HG03025 (cell line): ENCODE data around the gene TAS2R16.
"Not testable (repeated sequence)": the region's sequence is repeated elsewhere in the genome, so short reads cannot be mapped to it uniquely, and the experiment has no call there.

ENCODE experiments used
- ATAC-seq: cut with Tn5 transposase; IDR thresholded peaks from one replicate; pipeline ENCODE4 v1.9.1; 2021; ENCODE audit warnings: mild to moderate bottlenecking, moderate library complexity; ENCODE audit not compliant: unreplicated experiment, low FRiP score

Gene TAS2R16

GRCh38 chr7:122974229-122974628, 21.3 kb downstream of the TAS2R16 start:
- no peak for ATAC-seq

- ATAC-seq = no peak
These were observed 23.4 kb downstream of the TAS2R16 start for GRCh38 chr7:122972056-122972455.

- no peak for ATAC-seq
These were observed 24.5 kb downstream of the TAS2R16 start for GRCh38 chr7:122970740-122971725.

- ATAC-seq = no peak
These were observed 27.1 kb downstream of the TAS2R16 start for GRCh38 chr7:122968389-122968788.

- no peak for ATAC-seq
These were observed 30.2 kb downstream of the TAS2R16 start for GRCh38 chr7:122965306-122965705.

- not testable (repeated sequence) for ATAC-seq
These were observed 41.8 kb downstream of the TAS2R16 start for GRCh38 chr7:122953678-122954077.

- no peak for ATAC-seq
These were observed 44.5 kb downstream of the TAS2R16 start for GRCh38 chr7:122951006-122951405.

GRCh38 chr7:122949186-122949585, 46.3 kb downstream of the TAS2R16 start:
- ATAC-seq = no peak
